Measurements from ENCODE around the gene CYS1.

DNA sequence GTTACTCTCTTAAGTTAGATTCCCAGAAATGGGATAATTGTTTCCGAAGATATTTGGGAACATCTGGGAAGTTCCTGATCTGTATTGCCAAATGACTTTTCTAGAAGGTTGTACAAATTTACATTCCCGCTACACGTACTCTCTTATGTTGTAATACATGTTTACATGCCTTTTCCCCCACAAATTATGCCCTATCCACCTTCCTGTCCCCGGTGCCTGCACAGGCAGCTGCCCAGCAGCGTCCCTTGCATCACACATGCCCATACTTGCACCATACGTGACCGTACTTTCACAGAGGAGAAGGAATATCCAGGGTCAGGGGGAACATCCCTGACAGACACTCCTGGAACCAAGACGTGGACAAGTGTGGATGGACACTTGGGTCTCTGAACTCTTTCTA, 61.0 kb downstream of the CYS1 start:
- no peak for TF ChIP-seq CREM (CRISPR knock-in tag; IDR thresholded peaks at IDR 0.05)
- no peak for TF ChIP-seq PRRX2 (CRISPR knock-in tag; IDR thresholded peaks at IDR 0.05)
- TF ChIP-seq ATF1 (CRISPR knock-in tag; IDR thresholded peaks at IDR 0.05), result no peak
- no peak for TF ChIP-seq ZNF121 (CRISPR knock-in tag; IDR thresholded peaks at IDR 0.05)
- TF ChIP-seq, protein P1, sequence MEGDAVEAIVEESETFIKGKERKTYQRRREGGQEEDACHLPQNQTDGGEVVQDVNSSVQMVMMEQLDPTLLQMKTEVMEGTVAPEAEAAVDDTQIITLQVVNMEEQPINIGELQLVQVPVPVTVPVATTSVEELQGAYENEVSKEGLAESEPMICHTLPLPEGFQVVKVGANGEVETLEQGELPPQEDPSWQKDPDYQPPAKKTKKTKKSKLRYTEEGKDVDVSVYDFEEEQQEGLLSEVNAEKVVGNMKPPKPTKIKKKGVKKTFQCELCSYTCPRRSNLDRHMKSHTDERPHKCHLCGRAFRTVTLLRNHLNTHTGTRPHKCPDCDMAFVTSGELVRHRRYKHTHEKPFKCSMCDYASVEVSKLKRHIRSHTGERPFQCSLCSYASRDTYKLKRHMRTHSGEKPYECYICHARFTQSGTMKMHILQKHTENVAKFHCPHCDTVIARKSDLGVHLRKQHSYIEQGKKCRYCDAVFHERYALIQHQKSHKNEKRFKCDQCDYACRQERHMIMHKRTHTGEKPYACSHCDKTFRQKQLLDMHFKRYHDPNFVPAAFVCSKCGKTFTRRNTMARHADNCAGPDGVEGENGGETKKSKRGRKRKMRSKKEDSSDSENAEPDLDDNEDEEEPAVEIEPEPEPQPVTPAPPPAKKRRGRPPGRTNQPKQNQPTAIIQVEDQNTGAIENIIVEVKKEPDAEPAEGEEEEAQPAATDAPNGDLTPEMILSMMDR (IDR thresholded peaks at IDR 0.05), result no peak
- TF ChIP-seq, protein P2, sequence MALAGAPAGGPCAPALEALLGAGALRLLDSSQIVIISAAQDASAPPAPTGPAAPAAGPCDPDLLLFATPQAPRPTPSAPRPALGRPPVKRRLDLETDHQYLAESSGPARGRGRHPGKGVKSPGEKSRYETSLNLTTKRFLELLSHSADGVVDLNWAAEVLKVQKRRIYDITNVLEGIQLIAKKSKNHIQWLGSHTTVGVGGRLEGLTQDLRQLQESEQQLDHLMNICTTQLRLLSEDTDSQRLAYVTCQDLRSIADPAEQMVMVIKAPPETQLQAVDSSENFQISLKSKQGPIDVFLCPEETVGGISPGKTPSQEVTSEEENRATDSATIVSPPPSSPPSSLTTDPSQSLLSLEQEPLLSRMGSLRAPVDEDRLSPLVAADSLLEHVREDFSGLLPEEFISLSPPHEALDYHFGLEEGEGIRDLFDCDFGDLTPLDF (CRISPR knock-in tag; IDR thresholded peaks at IDR 0.05), result no peak
